ENCODE data around the gene KPNA6.
A peak's percentile ranks its signal among the peaks of the same experiment; 100 is the strongest.
"Not testable (repeated sequence)": the region's sequence is repeated elsewhere in the genome, so short reads cannot be mapped to it uniquely, and the experiment has no call there.

The KPNA6 gene

GRCh38 chr1:32100807-32101708 is 6.8 kb upstream of the KPNA6 start:
- no peak for DNase-seq

DNA sequence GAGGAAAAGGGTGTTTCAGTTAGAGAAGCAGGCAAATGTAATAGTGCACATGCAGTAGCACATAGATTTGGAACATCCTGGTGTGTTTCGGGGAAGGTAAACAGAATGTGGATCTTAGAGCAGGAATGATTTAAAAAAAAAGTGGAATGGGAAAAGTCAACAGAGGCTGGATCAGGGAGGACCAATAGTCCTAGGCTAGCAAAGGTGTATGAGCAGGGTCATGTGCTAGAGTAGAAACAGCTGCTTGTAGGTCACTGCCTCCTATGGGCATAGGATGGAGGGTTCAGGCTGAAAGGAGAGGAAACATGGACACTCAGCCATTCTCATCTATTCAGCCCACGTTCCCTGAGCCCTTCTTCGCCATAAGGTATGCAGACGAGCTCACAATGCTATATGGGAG is 3.7 kb upstream of the KPNA6 start:
- DNase-seq = no peak

GRCh38 chr1:32105338-32105737 is 2.5 kb upstream of the KPNA6 start:
- DNase-seq = no peak

- no peak for DNase-seq
Observed at GRCh38 chr1:32106663-32107275, 1.1 kb upstream of the KPNA6 start.

GRCh38 chr1:32111040-32111623 is 3.3 kb downstream of the KPNA6 start:
- no peak for DNase-seq

- no peak for DNase-seq
Observed at GRCh38 chr1:32111789-32112188, 3.9 kb downstream of the KPNA6 start.

DNA sequence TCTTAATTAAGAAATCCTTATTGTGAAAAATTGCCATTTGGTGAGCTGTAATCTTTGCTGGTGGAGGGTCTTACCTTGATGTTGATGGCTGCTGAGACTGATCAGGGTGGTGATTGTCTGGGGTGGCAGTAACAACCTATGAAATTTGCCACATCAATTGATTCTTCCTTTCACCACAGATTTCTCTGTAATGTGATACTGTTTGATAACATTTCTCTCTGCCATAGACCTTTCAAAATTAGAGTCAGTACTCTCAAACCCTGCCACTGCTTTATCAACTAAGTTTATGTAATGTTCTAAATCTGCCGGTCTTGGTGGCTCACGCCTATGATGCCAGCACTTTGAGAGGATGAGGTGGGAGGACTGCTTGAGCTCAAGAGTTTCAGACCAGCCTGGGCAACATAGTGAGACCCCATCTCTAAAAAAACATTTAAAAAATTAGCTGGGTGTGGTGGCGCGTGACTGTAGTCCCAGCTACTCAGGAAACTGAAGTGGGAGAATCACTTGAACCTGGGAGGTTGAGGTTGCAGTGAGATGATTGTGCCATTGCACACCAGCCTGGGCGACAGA is 5.0 kb downstream of the KPNA6 start:
- DNase-seq = no peak

GRCh38 chr1:32113436-32113835 is 5.6 kb downstream of the KPNA6 start:
- not testable (repeated sequence) for DNase-seq

GRCh38 chr1:32114420-32114819 is 6.6 kb downstream of the KPNA6 start:
- no peak for DNase-seq

GRCh38 chr1:32115496-32115895 is 7.6 kb downstream of the KPNA6 start:
- DNase-seq = no peak

DNA sequence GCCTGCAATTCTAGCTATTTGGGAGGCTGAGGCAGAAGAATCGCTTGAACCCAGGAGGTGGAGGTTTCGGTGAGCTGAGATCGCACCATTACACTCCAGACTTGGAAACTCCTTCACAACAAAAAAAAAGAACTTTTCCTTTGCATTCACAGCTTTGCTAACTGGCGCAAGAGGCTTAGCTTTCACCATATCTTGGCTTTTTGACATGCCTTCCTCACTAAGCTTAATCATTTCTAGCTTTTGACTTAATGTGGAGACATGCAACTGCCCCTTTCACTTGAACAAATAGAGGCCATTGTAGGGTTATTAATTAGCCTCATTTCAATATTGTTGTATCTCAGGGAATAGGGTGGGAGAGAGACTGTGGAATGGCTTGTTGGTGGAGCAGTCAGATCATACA is 8.7 kb downstream of the KPNA6 start:
- no peak for DNase-seq

DNA sequence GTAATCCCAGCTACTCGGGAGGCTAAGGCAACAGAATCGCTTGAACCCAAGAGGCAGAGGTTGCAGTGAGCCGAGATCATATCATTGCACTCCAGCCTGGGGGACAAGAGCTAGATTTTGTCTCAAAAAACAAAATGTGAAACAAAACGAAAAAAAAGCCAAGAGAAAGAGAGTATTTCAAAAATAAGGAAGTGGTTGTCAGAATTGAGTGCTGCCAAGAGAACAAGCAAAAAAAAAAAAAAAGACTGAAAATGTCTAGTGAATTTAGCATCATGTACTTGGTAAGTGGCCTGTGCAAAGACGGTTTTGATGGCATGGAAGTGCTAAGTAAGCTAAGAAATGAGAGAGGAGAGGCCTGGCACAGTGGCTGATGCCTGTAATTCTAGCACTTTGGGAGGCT is 14.3 kb downstream of the KPNA6 start:
- no peak for DNase-seq

- not testable (repeated sequence) for DNase-seq
Observed at GRCh38 chr1:32123361-32123760, 15.5 kb downstream of the KPNA6 start.

GRCh38 chr1:32125313-32125712 is 17.5 kb downstream of the KPNA6 start:
- DNase-seq = no peak

DNA sequence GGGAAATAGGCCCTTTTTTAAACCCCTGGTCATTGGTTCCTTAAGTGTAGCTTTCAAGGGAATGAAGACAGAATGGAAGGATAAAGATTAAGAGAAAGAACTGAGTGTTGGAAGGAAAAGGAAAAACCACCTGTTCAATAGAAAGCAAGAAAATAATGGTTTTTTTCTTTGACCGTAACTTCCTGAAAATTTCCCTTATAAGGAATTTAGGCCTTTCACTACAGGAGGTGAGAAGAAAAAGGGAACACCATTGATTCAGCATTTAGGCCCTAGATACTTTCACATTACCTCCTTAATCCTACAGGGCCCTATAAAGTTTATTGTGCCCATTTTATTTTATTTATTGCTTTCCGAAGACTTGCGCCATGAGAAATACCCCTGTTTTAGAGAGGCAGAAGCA is 18.9 kb downstream of the KPNA6 start:
- no peak for DNase-seq

DNA sequence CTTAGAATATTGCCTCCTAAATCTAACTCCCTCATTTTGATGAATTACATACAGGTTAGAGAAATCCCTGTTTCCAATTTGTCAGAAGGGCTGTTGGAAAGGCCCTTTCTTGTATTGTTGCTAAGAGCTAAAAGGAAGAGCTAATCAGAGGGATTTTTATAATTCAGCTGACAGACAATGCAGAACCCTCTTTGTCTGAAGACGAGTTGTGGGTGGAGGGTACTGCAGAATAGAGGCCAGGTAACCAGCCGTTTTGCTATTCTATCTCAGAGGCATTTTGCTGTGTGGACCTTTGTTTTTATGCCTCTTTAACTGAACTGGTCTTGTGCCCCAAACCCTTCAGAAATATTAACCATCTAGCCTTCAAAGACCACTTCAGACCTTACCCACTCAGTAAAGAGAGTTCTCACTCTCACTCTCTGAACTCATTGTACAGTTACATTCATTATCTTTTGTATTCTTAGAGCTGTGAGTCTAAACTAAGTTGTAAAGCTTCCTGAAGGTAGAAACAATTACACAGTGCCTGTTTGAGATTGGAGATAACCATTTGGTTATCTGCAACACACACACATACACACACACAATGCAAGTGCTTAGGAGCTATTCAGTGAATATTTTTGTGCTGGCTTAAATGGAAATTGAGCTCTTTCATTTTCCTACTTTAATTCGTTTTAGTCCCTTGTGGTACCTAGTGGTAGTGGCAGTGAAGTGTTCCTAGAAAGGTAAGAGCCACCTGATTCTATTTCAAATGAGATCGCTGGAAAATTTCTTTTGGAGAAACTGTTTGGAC is 19.7 kb downstream of the KPNA6 start:
- no peak for DNase-seq

DNA sequence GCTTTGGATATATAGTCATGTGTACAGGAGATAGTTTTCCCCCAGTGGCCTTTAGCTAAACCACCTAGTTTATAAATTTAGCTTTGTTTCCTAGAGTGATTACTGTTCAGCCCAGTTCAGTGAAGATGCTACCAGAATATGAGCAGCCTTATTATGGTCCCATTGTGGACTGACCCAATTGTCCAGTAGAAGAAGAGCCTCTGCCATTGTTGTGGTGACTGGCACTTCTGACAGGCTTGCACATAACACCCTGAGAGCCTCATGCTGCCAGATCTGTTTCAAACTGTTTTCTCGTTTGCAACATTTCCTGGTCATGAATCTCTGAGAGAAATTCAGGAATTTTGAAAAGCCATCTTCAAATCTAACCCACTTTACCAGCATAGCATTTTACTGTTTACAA is 20.6 kb downstream of the KPNA6 start:
- no peak for DNase-seq

GRCh38 chr1:32128964-32129363 is 21.1 kb downstream of the KPNA6 start:
- no peak for DNase-seq

DNA sequence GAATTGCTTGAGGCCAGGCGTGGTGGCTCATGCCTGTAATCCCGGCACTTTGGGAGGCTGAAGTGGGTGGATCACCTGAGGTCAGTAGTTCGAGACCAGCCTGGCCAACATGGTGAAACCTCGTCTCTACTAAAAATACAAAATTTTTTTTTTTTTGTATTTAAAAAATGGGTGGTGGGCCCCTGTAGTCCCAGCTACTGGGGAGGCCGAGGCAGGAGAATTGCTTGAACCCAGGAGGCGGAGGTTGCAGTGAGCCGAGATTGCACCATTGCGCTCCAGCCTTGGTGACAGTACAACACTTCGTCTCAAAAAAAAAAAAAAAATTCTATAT is 26.1 kb downstream of the KPNA6 start:
- not testable (repeated sequence) for DNase-seq

DNA sequence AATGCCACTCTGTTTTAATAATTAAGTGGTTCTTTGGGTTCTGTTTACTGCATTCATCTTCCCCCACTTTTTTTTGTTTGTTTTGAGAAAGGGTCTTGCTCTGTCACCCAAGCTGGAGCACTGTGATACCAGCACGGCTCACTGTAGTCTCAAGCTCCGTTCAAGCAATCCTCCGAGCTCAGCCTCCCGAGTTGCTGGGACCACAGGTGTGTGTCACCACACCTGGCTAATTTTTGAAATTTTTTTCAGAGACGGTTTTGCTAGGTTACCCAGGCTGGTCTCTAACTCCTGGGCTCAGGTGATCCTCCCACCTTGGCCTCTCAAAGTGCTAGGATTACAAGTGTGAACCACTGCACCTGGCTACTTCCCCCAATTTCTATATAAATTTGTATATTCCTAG is 29.3 kb downstream of the KPNA6 start:
- DNase-seq = no peak

- DNase-seq = no peak
Observed at GRCh38 chr1:32138965-32139364, 31.1 kb downstream of the KPNA6 start.

- peak; percentile 35 for DNase-seq
Observed at GRCh38 chr1:32142446-32143301, 34.8 kb downstream of the KPNA6 start.

Measured in NCI-H345 (cell line).